ENCODE measurements around the gene ST14. TPM values are rescaled to one million over a fixed set of nuclear protein-coding genes. Genes with fewer than 3 reads are reported as not detected.

The ST14 gene
- total and polyA plus RNA-seq, 10 donors: 7.1 to 25.9 (median 12.5) TPM

DNA sequence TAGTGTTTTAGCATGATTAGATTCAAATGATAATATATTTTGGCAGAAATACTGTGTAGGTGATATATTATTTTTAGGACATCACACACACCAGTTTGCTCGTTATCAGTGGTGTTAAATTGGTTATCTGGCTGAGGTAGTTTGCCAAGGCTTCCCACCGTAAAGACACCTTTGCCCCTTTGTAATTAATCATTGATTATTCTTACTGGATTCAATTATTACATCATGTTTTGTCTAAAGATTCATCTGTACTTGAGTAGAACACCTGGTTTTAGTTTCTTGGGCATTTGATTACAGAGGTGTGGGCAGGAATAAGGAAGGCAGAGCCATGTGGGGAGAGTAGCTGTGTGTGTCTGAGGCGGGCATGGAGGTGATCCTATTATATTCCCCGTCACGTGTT is 39.5 kb upstream of the ST14 start:
- Histone ChIP-seq H3K4me3 (no peak overlapping the region), H3K4me1 (peaks cover 40 to 100% (median 68%) of the 10 kb centered on the region in 6 donors), H3K36me3 (peaks cover 0 to 43% (median 16%) of the 10 kb centered on the region in 6 donors), H3K27me3 (replicated peaks in 1 of 7) (no peaks in the 10 kb centered on the region), H3K27ac (peak overlapping the region in 5 of 8 donors; percentile 17 to 86 (median 82)), H3K9me3 (no peaks in the 10 kb centered on the region)
- intact Hi-C loops (cut with DNase I; ENCODE audit: low total_unique reads): loop anchor here (10.0 kb wide), 1 partner anchor 45 kb away; no protein-coding TSS in a partner anchor
- DNase-seq: no peak
- TF ChIP-seq, protein P1, sequence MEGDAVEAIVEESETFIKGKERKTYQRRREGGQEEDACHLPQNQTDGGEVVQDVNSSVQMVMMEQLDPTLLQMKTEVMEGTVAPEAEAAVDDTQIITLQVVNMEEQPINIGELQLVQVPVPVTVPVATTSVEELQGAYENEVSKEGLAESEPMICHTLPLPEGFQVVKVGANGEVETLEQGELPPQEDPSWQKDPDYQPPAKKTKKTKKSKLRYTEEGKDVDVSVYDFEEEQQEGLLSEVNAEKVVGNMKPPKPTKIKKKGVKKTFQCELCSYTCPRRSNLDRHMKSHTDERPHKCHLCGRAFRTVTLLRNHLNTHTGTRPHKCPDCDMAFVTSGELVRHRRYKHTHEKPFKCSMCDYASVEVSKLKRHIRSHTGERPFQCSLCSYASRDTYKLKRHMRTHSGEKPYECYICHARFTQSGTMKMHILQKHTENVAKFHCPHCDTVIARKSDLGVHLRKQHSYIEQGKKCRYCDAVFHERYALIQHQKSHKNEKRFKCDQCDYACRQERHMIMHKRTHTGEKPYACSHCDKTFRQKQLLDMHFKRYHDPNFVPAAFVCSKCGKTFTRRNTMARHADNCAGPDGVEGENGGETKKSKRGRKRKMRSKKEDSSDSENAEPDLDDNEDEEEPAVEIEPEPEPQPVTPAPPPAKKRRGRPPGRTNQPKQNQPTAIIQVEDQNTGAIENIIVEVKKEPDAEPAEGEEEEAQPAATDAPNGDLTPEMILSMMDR (IDR thresholded peaks at IDR 0.05 in 8 of 11, conservative IDR thresholded peaks at IDR 0.05 in 3 of 11): no peak
- TF ChIP-seq POLR2A (IDR thresholded peaks at IDR 0.05): no peak
- no peak for TF ChIP-seq POLR2AphosphoS5 (IDR thresholded peaks at IDR 0.05)
- whole genome bisulfite sequencing, 5 donors: 91 to 96% (median 93%) methylated on average over 5 of the region's 5 CpGs

DNA sequence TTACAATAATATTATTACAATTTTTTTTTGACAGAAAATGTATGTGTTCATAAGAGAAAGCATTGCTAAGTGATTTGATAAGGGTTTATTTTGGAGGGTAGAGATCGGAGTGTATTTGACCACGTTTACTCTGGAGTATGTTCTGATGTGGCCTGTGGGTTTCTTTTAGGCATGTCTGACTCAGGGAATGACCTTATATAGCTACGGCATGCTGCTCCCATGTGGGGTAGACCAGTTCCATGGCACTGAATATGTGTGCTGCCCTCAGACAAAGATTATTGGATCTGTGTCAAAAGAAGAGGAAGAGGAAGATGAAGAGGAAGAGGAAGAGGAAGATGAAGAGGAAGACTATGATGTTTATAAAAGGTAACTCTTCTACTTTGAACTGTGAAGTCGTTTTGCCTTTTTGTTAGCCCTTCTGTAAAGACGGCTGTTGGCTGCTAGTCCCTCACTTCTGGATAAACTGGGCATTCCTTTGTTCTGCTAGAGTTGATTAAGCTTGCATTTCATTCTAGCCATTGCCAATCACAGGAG is 38.1 kb upstream of the ST14 start:
- Histone ChIP-seq H3K4me1 (peaks cover 40 to 100% (median 72%) of the 10 kb centered on the region in 6 donors), H3K27me3 (replicated peaks in 1 of 7) (no peaks in the 10 kb centered on the region), H3K27ac (peak overlapping the region; percentile 36 to 86 (median 73)), H3K36me3 (peaks cover 0 to 53% (median 21%) of the 10 kb centered on the region in 6 donors), H3K9me3 (no peaks in the 10 kb centered on the region), H3K4me3 (peak overlapping the region in 1 of 8 donors; percentile 16)
- intact Hi-C loops (cut with DNase I; ENCODE audit: low total_unique reads): loop anchor here (10.0 kb wide), 1 partner anchor 47 kb away; no protein-coding TSS in a partner anchor
- WGBS, 5 donors: 32 to 60% (median 56%) methylated on average over 5 of the region's 5 CpGs
- TF ChIP-seq, protein P1 (IDR thresholded peaks at IDR 0.05 in 8 of 11, conservative IDR thresholded peaks at IDR 0.05 in 3 of 11): no peak
- TF ChIP-seq POLR2AphosphoS5 (IDR thresholded peaks at IDR 0.05) (no peak), POLR2A (IDR thresholded peaks at IDR 0.05) (no peak)
- no peak for DNase-seq

DNA sequence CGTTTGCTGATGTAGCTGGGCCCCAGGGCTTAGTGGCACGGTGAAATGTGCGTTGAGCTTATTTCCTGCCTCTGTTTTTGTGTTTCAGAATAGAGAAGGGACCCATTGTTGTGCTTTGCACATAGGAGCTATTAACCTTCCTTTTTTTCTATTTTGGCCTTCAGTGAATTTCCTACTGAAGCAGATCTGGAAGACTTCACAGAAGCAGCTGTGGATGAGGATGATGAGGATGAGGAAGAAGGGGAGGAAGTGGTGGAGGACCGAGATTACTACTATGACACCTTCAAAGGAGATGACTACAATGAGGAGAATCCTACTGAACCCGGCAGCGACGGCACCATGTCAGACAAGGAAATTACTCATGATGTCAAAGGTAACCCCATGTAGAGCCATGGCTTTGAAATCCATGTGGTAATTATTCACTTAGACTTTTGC is 37.4 kb upstream of the ST14 start:
- Histone ChIP-seq H3K27ac (peak overlapping the region in 7 of 8 donors; percentile 55 to 86 (median 76)), H3K4me3 (peak overlapping the region in 1 of 8 donors; percentile 16), H3K9me3 (no peaks in the 10 kb centered on the region), H3K4me1 (peaks cover 40 to 97% (median 69%) of the 10 kb centered on the region in 6 donors), H3K27me3 (replicated peaks in 1 of 7) (no peaks in the 10 kb centered on the region), H3K36me3 (peaks cover 0 to 56% (median 24%) of the 10 kb centered on the region in 6 donors)
- TF ChIP-seq, protein P1 (IDR thresholded peaks at IDR 0.05 in 8 of 11, conservative IDR thresholded peaks at IDR 0.05 in 3 of 11): no peak
- TF ChIP-seq POLR2A (IDR thresholded peaks at IDR 0.05): no peak
- TF ChIP-seq POLR2AphosphoS5 (IDR thresholded peaks at IDR 0.05): no peak
- intact Hi-C loops (cut with DNase I; ENCODE audit: low total_unique reads): loop anchor here (10.0 kb wide), 1 partner anchor 47 kb away; no protein-coding TSS in a partner anchor
- WGBS, 5 donors: 20 to 35% (median 31%) methylated on average over 7 of the region's 7 CpGs
- no peak for DNase-seq

DNA sequence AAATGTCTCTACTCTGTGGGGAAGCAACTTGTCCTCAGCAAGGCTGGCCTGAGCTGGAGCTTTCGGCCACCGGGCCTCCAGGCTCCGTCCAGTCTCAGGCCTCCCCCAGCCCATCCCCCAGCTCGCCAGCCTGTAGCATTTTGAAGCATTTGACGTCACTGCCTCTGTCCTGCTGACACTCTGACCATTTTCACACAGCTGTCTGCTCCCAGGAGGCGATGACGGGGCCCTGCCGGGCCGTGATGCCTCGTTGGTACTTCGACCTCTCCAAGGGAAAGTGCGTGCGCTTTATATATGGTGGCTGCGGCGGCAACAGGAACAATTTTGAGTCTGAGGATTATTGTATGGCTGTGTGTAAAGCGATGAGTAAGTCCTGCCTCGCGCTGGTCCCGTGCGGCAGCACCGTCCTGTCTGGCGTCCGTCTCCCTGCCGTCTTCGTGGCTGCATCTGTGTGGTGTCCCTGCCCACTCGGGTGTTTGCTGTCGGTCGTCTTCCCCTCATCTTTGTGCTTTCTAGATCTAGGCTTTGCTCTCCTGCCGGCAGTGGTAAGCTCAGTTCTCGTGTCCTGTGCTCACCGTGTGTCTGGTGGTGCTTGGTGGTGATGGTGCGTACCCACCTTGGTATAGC is 36.1 kb upstream of the ST14 start:
- DNase-seq: no peak
- H3K4me1 ChIP-seq: peaks cover 29 to 83% (median 55%) of the 10 kb centered on the region in 6 donors

More for the DNA sequence above, 36.1 kb upstream of the ST14 start:
- TF ChIP-seq POLR2AphosphoS5 (IDR thresholded peaks at IDR 0.05): peak in 1 of 3 donors; percentile 34
- no peak for TF ChIP-seq POLR2A (IDR thresholded peaks at IDR 0.05)
- Histone ChIP-seq H3K27me3 (replicated peaks in 1 of 7) (no peaks in the 10 kb centered on the region), H3K4me3 (peak overlapping the region in 1 of 8 donors; percentile 4), H3K36me3 (peaks cover 3 to 69% (median 36%) of the 10 kb centered on the region in 6 donors), H3K27ac (peak overlapping the region in 7 of 8 donors; percentile 61 to 86 (median 82)), H3K9me3 (no peaks in the 10 kb centered on the region)
- intact Hi-C loops (cut with DNase I; ENCODE audit: low total_unique reads): loop anchor here (10.0 kb wide), 1 partner anchor 49 kb away; no protein-coding TSS in a partner anchor
- 94 to 96% (median 94%) methylated on average over 32 of the region's 32 CpGs for WGBS, 5 donors
